Ovary (tissue), 9 donors: Measurements from ENCODE around the gene MUC2. TPM values are rescaled to one million over a fixed set of nuclear protein-coding genes. Genes with fewer than 3 reads are reported as not detected.

Source experiments
- DNase-seq, 5 donors: peaks; one replicate each; pipeline ENCODE4 v3.0.0-alpha.2; 2019 to 2020
- H3K27ac ChIP-seq, 2 donors: fragments of 200-600 bp; one replicate each; pipeline versions ENCODE4 v1.5.1 to v1.8.0; 2019 to 2022
- H3K27me3 ChIP-seq: fragments of 200-600 bp; one replicate; pipeline ENCODE4 v1.8.0; 2022
- H3K36me3 ChIP-seq: fragments of 200-600 bp; sonication (generic); one replicate; pipeline ENCODE4 v1.5.1; 2019
- H3K4me1 ChIP-seq: one replicate; pipeline ENCODE4 v1.8.1; 2013; ENCODE audit warnings: mild to moderate bottlenecking, moderate library complexity; ENCODE audit not compliant: insufficient read depth
- H3K4me3 ChIP-seq: fragments of 200-600 bp; sonication (generic); one replicate; pipeline ENCODE4 v1.5.1; 2017
- H3K9me3 ChIP-seq, 2 donors: fragments of 200-600 bp in 1 of 2; sonication (generic) in 1 of 2; one replicate each; pipeline versions ENCODE4 v1.5.1 to v1.8.1; 2013 to 2019; ENCODE audit warnings: mild to moderate bottlenecking in 1 of 2, moderate library complexity in 1 of 2
- EP300 ChIP-seq: sonication (generic); formaldehyde crosslinking; IDR thresholded peaks from one replicate; pipeline ENCODE4 v1.6.1; 2017; ENCODE audit warnings: antibody characterized with exemption
- POLR2A ChIP-seq: fragments of 450-650 bp; IDR thresholded peaks from one replicate; pipeline ENCODE4 v1.6.1; 2017; ENCODE audit warnings: antibody characterized with exemption, mild to moderate bottlenecking, moderate library complexity
- WGBS, 3 donors: extraction: QIAGEN DNeasy Blood & Tissue Kit in 1 of 3; methylation state at CpG; one replicate each; pipeline versions ENCODE4 v1.1.5 to v1.1.7; 2013 to 2017; 5-methylcytosine and 5-hydroxymethylcytosine counted together
- intact Hi-C, 4 donors: fragments of 100-400 bp; cut with DNase I; formaldehyde crosslinking; loops; one replicate each; pipeline versions ENCODE4 v1.11.0 to v1.15.1; 2022 to 2023
- polyA plus RNA-seq, 2 donors: library from polyadenylated mRNA; stranded (reverse); fragments of 200-250 nt in 1 of 2; fragments of 350-450 nt in 1 of 2; fragmentation: Illumina TruSeq in 1 of 2; extraction: RNeasy Lipid Tissue Mini Kit (QIAGEN cat#74804) in 1 of 2; gene quantifications; one replicate each; pipeline ENCODE4 v1.2.3, GENCODE V29; 2013 to 2014
- total RNA-seq, 7 donors: library from RNA; depleted of rRNA in 2 of 7; stranded (reverse); fragments of >200 nt in 2 of 7; fragmentation: NEBNext Ultra II Directional in 3 of 7; extraction: Animal tissue kit (Norgen Biotek cat#: 25700) in 3 of 7; gene quantifications; one replicate each; pipeline versions ENCODE4 v1.1.0 to v1.2.4, GENCODE V29; 2016 to 2023
- TF ChIP-seq, protein P1 (sequence below), 3 donors: fragments of 450-650 bp in 2 of 3; fragments of 200-600 bp in 1 of 3; IDR thresholded peaks; one replicate each; pipeline versions ENCODE4 v1.5.1 to v1.8.0; 2016 to 2022; ENCODE audit warnings: antibody characterized with exemption in 3 of 3, mild to moderate bottlenecking in 1 of 3
- donor health status: DM: no; HTN: no; CAD: no; lungs with moderate emphysema.
- donor health status: DM: no; HTN: no; CAD: no.
- donor health status: Bipolar disorder and iron deficiency.
- donor health status: DM: yes; HTN: yes; CAD: no.
- donor health status: DM: no; HTN: no; CAD: no.
- donor health status: DM: yes; HTN: yes; CAD: no.

The MUC2 gene
- total and polyA plus RNA-seq, 9 donors, result 0.02 to 3.3 (median 0.10) TPM; not detected in 4

- H3K4me1 ChIP-seq, result no peaks in the 10 kb centered on the region
- no peaks in the 10 kb centered on the region for H3K9me3 ChIP-seq
- intact Hi-C loops, result no loop called here
- peak in 4 of 5 donors; percentile 5 to 40 (median 16) for DNase-seq
- H3K36me3 ChIP-seq, result no peaks in the 10 kb centered on the region
- H3K4me3 ChIP-seq, result no peak overlapping the region
- 18 to 26% (median 22%) methylated on average over 18 of the region's 18 CpGs for whole genome bisulfite sequencing, 3 donors
- no peak overlapping the region for H3K27ac ChIP-seq
- TF ChIP-seq, protein P1, sequence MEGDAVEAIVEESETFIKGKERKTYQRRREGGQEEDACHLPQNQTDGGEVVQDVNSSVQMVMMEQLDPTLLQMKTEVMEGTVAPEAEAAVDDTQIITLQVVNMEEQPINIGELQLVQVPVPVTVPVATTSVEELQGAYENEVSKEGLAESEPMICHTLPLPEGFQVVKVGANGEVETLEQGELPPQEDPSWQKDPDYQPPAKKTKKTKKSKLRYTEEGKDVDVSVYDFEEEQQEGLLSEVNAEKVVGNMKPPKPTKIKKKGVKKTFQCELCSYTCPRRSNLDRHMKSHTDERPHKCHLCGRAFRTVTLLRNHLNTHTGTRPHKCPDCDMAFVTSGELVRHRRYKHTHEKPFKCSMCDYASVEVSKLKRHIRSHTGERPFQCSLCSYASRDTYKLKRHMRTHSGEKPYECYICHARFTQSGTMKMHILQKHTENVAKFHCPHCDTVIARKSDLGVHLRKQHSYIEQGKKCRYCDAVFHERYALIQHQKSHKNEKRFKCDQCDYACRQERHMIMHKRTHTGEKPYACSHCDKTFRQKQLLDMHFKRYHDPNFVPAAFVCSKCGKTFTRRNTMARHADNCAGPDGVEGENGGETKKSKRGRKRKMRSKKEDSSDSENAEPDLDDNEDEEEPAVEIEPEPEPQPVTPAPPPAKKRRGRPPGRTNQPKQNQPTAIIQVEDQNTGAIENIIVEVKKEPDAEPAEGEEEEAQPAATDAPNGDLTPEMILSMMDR (IDR thresholded peaks at IDR 0.05), result no peak
- no peak for TF ChIP-seq POLR2A
- no peaks in the 10 kb centered on the region for H3K27me3 ChIP-seq
These were observed 2.4 kb upstream of the MUC2 start for GRCh38 chr11:1072116-1072820.

DNA sequence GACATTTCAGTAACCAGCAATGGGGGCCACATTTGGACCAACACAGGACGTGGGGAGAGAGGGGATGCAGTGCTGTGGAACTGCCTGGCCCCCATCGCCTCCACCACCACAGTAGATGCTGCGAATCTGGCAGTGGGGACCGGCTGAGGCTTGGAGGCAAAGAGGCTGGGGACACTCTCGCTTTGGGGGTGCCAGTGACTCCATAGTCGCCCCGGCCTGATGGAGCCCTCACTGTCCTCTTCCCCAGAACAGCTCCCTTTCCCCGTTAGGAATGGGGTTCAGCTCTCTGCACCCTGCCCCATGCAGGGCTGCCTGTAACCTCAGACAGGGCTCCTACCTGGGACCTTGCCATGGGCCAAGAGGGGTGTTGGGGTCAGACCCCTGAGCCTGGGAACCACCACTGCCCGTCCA lies 1.8 kb upstream of the MUC2 start:
- no peaks in the 10 kb centered on the region for H3K9me3 ChIP-seq
- no peaks in the 10 kb centered on the region for H3K27me3 ChIP-seq
- no peak overlapping the region for H3K27ac ChIP-seq
- 80 to 89% (median 82%) methylated on average over 9 of the region's 9 CpGs for WGBS, 3 donors
- no peak overlapping the region for H3K4me3 ChIP-seq
- TF ChIP-seq, protein P1 (IDR thresholded peaks at IDR 0.05), result no peak
- no peak for TF ChIP-seq POLR2A
- no peak for TF ChIP-seq EP300
- no peaks in the 10 kb centered on the region for H3K4me1 ChIP-seq
- intact Hi-C loops, result no loop called here
- peak in 1 of 5 donors; percentile 2 for DNase-seq
- H3K36me3 ChIP-seq, result no peaks in the 10 kb centered on the region

DNA sequence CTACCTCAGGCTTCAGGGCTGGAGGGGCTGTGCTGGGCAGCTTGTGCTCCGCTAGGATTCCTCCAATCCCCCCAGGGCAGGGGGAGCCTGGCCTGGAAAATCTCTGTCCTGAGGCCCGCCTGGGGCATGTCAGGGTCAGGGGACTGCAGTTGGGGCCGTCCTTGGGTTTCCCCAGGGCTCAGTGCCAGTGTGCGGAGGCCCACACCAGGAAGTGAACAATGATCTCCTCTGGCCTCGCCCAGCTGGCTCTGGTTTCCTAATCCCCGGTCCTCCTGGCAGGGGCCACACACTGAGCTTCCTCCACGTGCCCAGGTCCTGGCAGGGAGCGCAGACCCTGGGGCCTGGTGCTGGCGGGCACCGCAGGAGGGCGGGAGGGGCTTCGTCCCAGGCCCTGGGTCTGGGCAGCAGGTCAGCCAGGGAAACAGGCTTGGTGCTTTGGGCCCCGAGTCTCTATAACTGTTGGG lies 1.4 kb upstream of the MUC2 start:
- Histone ChIP-seq H3K9me3 (no peaks in the 10 kb centered on the region), H3K4me3 (no peak overlapping the region), H3K4me1 (no peaks in the 10 kb centered on the region), H3K36me3 (no peaks in the 10 kb centered on the region), H3K27ac (no peak overlapping the region), H3K27me3 (no peaks in the 10 kb centered on the region)
- peak in 4 of 5 donors; percentile 6 to 46 (median 16) for DNase-seq
- TF ChIP-seq EP300 (no peak), POLR2A (no peak)
- TF ChIP-seq, protein P1 (IDR thresholded peaks at IDR 0.05), result no peak
- intact Hi-C loops, result no loop called here
- WGBS, 3 donors, result 50 to 57% (median 56%) methylated on average over 13 of the region's 13 CpGs

DNA sequence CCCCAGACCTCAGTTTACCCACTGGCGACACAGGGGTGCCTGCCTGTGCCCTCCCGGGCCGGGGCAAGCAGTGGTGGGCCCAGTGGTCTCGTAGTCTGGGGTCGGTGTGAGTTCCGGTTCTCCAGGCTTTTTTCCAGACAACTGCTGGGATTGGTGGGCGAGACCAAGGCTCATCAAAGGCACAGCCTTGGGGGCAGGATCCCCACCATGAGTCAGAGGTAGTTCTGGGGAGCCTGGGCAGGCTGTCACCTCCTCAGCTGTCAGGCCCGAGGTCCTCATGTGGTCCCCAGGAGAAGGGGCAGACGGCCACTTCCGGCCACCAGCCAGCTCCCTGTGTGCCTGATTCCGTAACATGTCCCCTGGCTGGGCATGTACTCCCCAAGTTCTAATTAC lies 827 bp upstream of the MUC2 start:
- intact Hi-C loops, result no loop called here
- Histone ChIP-seq H3K4me1 (no peaks in the 10 kb centered on the region), H3K27ac (no peak overlapping the region), H3K4me3 (no peak overlapping the region), H3K9me3 (no peaks in the 10 kb centered on the region), H3K27me3 (no peaks in the 10 kb centered on the region), H3K36me3 (no peaks in the 10 kb centered on the region)
- DNase-seq, result peak in 2 of 5 donors; percentile 2 to 4
- WGBS, 3 donors, result 85 to 93% (median 87%) methylated on average over 11 of the region's 11 CpGs
- TF ChIP-seq EP300 (no peak), POLR2A (no peak)
- TF ChIP-seq, protein P1 (IDR thresholded peaks at IDR 0.05), result no peak
